OCI-LY7 (cell line): ENCODE measurements around the gene TRPC1. TPM values are rescaled to one million over a fixed set of nuclear protein-coding genes. Genes with fewer than 3 reads are reported as not detected.

ENCODE experiments used
- BruUV-seq: library from RNA; stranded (reverse); fragments of 400-500 nt; replicated peaks from 2 replicates; lab custom pipeline; 2021; lab: Mats Ljungman, UMichigan
- CTCF ChIA-PET: fragments of 300-600 bp; sonication (Branson Sonifier 250); formaldehyde crosslinking; loops from one replicate; lab custom pipeline; 2022; ENCODE audit warnings: antibody characterized with exemption; ENCODE audit not compliant: unreplicated experiment; lab: Charles Lee
- POLR2A ChIA-PET: fragments of 300-600 bp; sonication (Branson Sonifier 250); formaldehyde crosslinking; loops from one replicate; lab custom pipeline; 2022; ENCODE audit warnings: antibody characterized with exemption; lab: Charles Lee
- DNase-seq: peaks from one replicate; pipeline ENCODE4 v3.0.0-alpha.2; 2015; ENCODE audit warnings: low spot score
- H2AFZ ChIP-seq: fragments of 200-600 bp; sonication (generic), shearing (Covaris generic); 2 replicates; pipeline ENCODE4 v1.6.1; 2014; ENCODE audit warnings: mild to moderate bottlenecking, antibody characterized with exemption, low read length, moderate library complexity
- H3K27ac ChIP-seq: fragments of 200-600 bp; sonication (generic); 2 replicates; pipeline ENCODE4 v1.5.1; 2014; ENCODE audit warnings: mixed run types, low read depth, mild to moderate bottlenecking, moderate library complexity, low read length, inconsistent platforms; ENCODE audit not compliant: poor library complexity, severe bottlenecking
- H3K36me3 ChIP-seq: fragments of 200-600 bp; sonication (generic); 2 replicates; pipeline ENCODE4 v1.6.1; 2014; ENCODE audit warnings: mild to moderate bottlenecking, antibody characterized with exemption, low read length, moderate library complexity, mixed read lengths; ENCODE audit not compliant: insufficient read depth
- H3K4me1 ChIP-seq: fragments of 200-600 bp; sonication (generic); 2 replicates; pipeline ENCODE4 v1.5.1; 2014; ENCODE audit warnings: mild to moderate bottlenecking, low read length; ENCODE audit not compliant: insufficient read depth, poor library complexity, severe bottlenecking
- H3K4me2 ChIP-seq: fragments of 200-600 bp; sonication (generic); 2 replicates; pipeline ENCODE4 v1.6.1; 2014; ENCODE audit warnings: mild to moderate bottlenecking, low read length
- H3K4me3 ChIP-seq: fragments of 200-600 bp; sonication (generic); 2 replicates; pipeline ENCODE4 v1.5.1; 2014; ENCODE audit warnings: mild to moderate bottlenecking, low read depth, low read length; ENCODE audit not compliant: poor library complexity, severe bottlenecking
- H3K79me2 ChIP-seq: fragments of 200-600 bp; sonication (generic); 2 replicates; pipeline ENCODE4 v1.6.1; 2016; ENCODE audit warnings: low read depth, mild to moderate bottlenecking, low read length, moderate library complexity, mixed read lengths; ENCODE audit not compliant: insufficient read depth
- H3K9me2 ChIP-seq: fragments of 200-600 bp; sonication (generic); 2 replicates; pipeline ENCODE4 v1.6.1; 2016; ENCODE audit warnings: mild to moderate bottlenecking, low read length, mixed read lengths; ENCODE audit not compliant: insufficient read depth
- H3K9me3 ChIP-seq: fragments of 200-600 bp; sonication (generic); 2 replicates; pipeline ENCODE4 v1.6.1; 2014; ENCODE audit warnings: mild to moderate bottlenecking, mixed run types, low read length, mixed read lengths
- H4K20me1 ChIP-seq: fragments of 200-600 bp; sonication (generic); 2 replicates; pipeline ENCODE4 v1.6.1; 2014; ENCODE audit warnings: mild to moderate bottlenecking, antibody characterized with exemption, low read length, moderate library complexity, mixed read lengths; ENCODE audit not compliant: insufficient read depth
- CTCF ChIP-seq: fragments of 200-600 bp; sonication (generic); conservative IDR thresholded peaks from 2 replicates; pipeline ENCODE4 v1.5.1; 2014; ENCODE audit warnings: mild to moderate bottlenecking, antibody characterized with exemption, low read length, moderate library complexity, mixed read lengths
- EZH2phosphoT487 ChIP-seq: fragments of 200-600 bp; sonication (generic); IDR thresholded peaks from 2 replicates; pipeline ENCODE4 v1.6.1; 2018; ENCODE audit warnings: low read depth, borderline replicate concordance, mild to moderate bottlenecking, mixed run types, antibody characterized with exemption, low read length, moderate library complexity, mixed read lengths
- intact Hi-C: fragments of 100-400 bp; cut with micrococcal nuclease; formaldehyde crosslinking; loops from one replicate; pipeline ENCODE4 v1.10.0; 2022; ENCODE audit not compliant: unreplicated experiment
- total RNA-seq, 2 experiments: library from RNA; depleted of rRNA in 1 of 2; stranded (reverse); fragments of >200 nt in 1 of 2; shearing (Covaris generic) in 1 of 2; gene quantifications; 2 replicates each; pipeline ENCODE4 v1.2.3, GENCODE V29; 2014 to 2022

TRPC1 gene
- total RNA-seq, 2 experiments from 2014 or later = 0.60 to 0.74 TPM

GRCh38 chr3:142815803-142816202, 92.0 kb downstream of the TRPC1 start:
- H2AFZ ChIP-seq = no peak overlapping the region
- no peaks in the 10 kb centered on the region for H3K36me3 ChIP-seq
- intact Hi-C loops = no loop called here
- H3K27ac ChIP-seq = no peak overlapping the region
- ChIA-PET CTCF (no interaction called here), POLR2A (no interaction called here)
- H3K9me2 ChIP-seq = 0 out of 2 replicates have a peak, but pooled peaks cover 3% of the 10 kb centered on the region
- H3K79me2 ChIP-seq = no peaks in the 10 kb centered on the region
- DNase-seq = no peak
- H3K4me3 ChIP-seq = no peak overlapping the region
- no peaks in the 10 kb centered on the region for H4K20me1 ChIP-seq
- no peaks in the 10 kb centered on the region for H3K9me3 ChIP-seq
- H3K4me2 ChIP-seq = no peak overlapping the region
- no peaks in the 10 kb centered on the region for H3K4me1 ChIP-seq
- TF ChIP-seq CTCF = no peak
- no peak for TF ChIP-seq EZH2phosphoT487
- BruUV-seq = no TSS peak

- no peaks in the 10 kb centered on the region for H4K20me1 ChIP-seq
- H2AFZ ChIP-seq = no peak overlapping the region
- H3K4me2 ChIP-seq = no peak overlapping the region
- H3K9me2 ChIP-seq = 0 out of 2 replicates have a peak, but pooled peaks cover 3% of the 10 kb centered on the region
- TF ChIP-seq EZH2phosphoT487 = no peak
- no peak for TF ChIP-seq CTCF
- H3K27ac ChIP-seq = no peak overlapping the region
- ChIA-PET CTCF (interaction anchor here (1.4 kb wide), 1 partner anchor 12 kb away, joined by 4 read pairs; no protein-coding TSS in a partner anchor), POLR2A (interaction anchor here (1.7 kb wide), 1 partner anchor 11 kb away, joined by 6 read pairs; no protein-coding TSS in a partner anchor)
- no peaks in the 10 kb centered on the region for H3K36me3 ChIP-seq
- no peaks in the 10 kb centered on the region for H3K4me1 ChIP-seq
- intact Hi-C loops = no loop called here
- no peaks in the 10 kb centered on the region for H3K79me2 ChIP-seq
- no TSS peak for BruUV-seq
- no peaks in the 10 kb centered on the region for H3K9me3 ChIP-seq
- DNase-seq = no peak
- H3K4me3 ChIP-seq = no peak overlapping the region
These were observed 93.5 kb downstream of the TRPC1 start for GRCh38 chr3:142817356-142817755.

- Histone ChIP-seq H3K27ac (no peak overlapping the region), H3K4me1 (no peaks in the 10 kb centered on the region), H3K4me3 (no peak overlapping the region), H2AFZ (no peak overlapping the region), H3K79me2 (no peaks in the 10 kb centered on the region), H4K20me1 (no peaks in the 10 kb centered on the region), H3K4me2 (no peak overlapping the region), H3K36me3 (no peaks in the 10 kb centered on the region), H3K9me3 (no peaks in the 10 kb centered on the region), H3K9me2 (0 out of 2 replicates have a peak, but pooled peaks cover 3% of the 10 kb centered on the region)
- intact Hi-C loops = no loop called here
- POLR2A ChIA-PET = interaction anchor here (0.7 to 1.7 kb wide), 2 partner anchors 11 to 207 kb away, joined by 4 to 6 read pairs; no protein-coding TSS in a partner anchor
- CTCF ChIA-PET = interaction anchor here (1.4 kb wide), 1 partner anchor 11 kb away, joined by 4 read pairs; no protein-coding TSS in a partner anchor
- DNase-seq = no peak
- BruUV-seq = no TSS peak
- TF ChIP-seq CTCF (no peak), EZH2phosphoT487 (no peak)
These were observed 94.1 kb downstream of the TRPC1 start for GRCh38 chr3:142817897-142818296.
